ENCODE results near the gene RAD51B.

GRCh38 chr14:68174446-68174845, 354.9 kb downstream of the RAD51B start:
- TF ChIP-seq CTCF (conservative IDR thresholded peaks at IDR 0.05), result no peak
- TF ChIP-seq ZFX (IDR thresholded peaks at IDR 0.05), result no peak

Data from C4-2B (cell line).